HEK293 (cell line): ENCODE data around the gene CIRBP.
A peak's percentile ranks its signal among the peaks of the same experiment; 100 is the strongest.

Experiments
- CTCF ChIA-PET: fragments of 350-600 bp; formaldehyde crosslinking; extraction: SDS; loops from one replicate; lab custom pipeline; 2021; ENCODE audit warnings: antibody characterized with exemption; lab: Yijun Ruan, JAX
- POLR2A ChIA-PET: fragments of 300-600 bp; formaldehyde crosslinking; extraction: SDS; loops from one replicate; lab custom pipeline; 2020; ENCODE audit warnings: antibody characterized with exemption, inconsistent platforms; lab: Yijun Ruan, JAX
- H3K27ac ChIP-seq: fragments of 200-500 bp; sonication (Bioruptor generic); 2 replicates; pipeline ENCODE4 v1.5.1; 2014; ENCODE audit warnings: low read depth, low read length, control low read depth, inconsistent platforms; ENCODE audit errors: extremely low read depth
- H3K36me3 ChIP-seq, 2 experiments: fragments of 200-500 bp in 1 of 2; sonication (Bioruptor generic) in 1 of 2; 1 replicate in 1 of 2; 2 replicates in 1 of 2; pipeline ENCODE4 v1.5.1; 2014 to 2017; ENCODE audit warnings: inconsistent platforms in 2 of 2, low read length in 2 of 2; ENCODE audit not compliant: control insufficient read depth in 2 of 2, insufficient read depth in 1 of 2
- H3K4me1 ChIP-seq: fragments of 200-500 bp; sonication (Bioruptor generic); 2 replicates; pipeline ENCODE4 v1.5.1; 2014; ENCODE audit warnings: mild to moderate bottlenecking, low read length, inconsistent platforms; ENCODE audit not compliant: control insufficient read depth, insufficient read depth
- H3K4me3 ChIP-seq: 2 replicates; pipeline ENCODE4 v1.5.1; 2011; ENCODE audit warnings: low read depth, mild to moderate bottlenecking, control low read depth, low read length, moderate library complexity
- H3K9me3 ChIP-seq: fragments of 200-500 bp; sonication (Bioruptor generic); 2 replicates; pipeline ENCODE4 v1.5.1; 2014; ENCODE audit warnings: low read depth, low read length, inconsistent platforms; ENCODE audit not compliant: control insufficient read depth, insufficient read depth
- BCL11A ChIP-seq: fragments of 450-650 bp; formaldehyde crosslinking; IDR thresholded peaks from 2 replicates; pipeline ENCODE4 v1.5.1; 2016; ENCODE audit warnings: low read depth, missing biosample characterization, missing genetic modification characterization
- EGR2 ChIP-seq: fragments of 450-650 bp; formaldehyde crosslinking; IDR thresholded peaks from 2 replicates; pipeline ENCODE4 v1.5.1; 2016; ENCODE audit warnings: low read depth, missing biosample characterization, missing genetic modification characterization
- GLIS1 ChIP-seq: fragments of 450-650 bp; formaldehyde crosslinking; IDR thresholded peaks from 2 replicates; pipeline ENCODE4 v1.5.1; 2016; ENCODE audit warnings: missing biosample characterization, missing genetic modification characterization
- GLIS2 ChIP-seq: fragments of 450-650 bp; formaldehyde crosslinking; IDR thresholded peaks from 2 replicates; pipeline ENCODE4 v1.5.1; 2016; ENCODE audit warnings: missing biosample characterization, missing genetic modification characterization
- KLF1 ChIP-seq: fragments of 450-650 bp; formaldehyde crosslinking; IDR thresholded peaks from 2 replicates; pipeline ENCODE4 v1.5.1; 2016; ENCODE audit warnings: missing biosample characterization, missing genetic modification characterization
- OSR2 ChIP-seq: fragments of 450-650 bp; formaldehyde crosslinking; IDR thresholded peaks from 2 replicates; pipeline ENCODE4 v1.5.1; 2016; ENCODE audit warnings: missing biosample characterization, missing genetic modification characterization
- SP2 ChIP-seq: fragments of 450-650 bp; formaldehyde crosslinking; IDR thresholded peaks from 2 replicates; pipeline ENCODE4 v1.5.1; 2016; ENCODE audit warnings: missing biosample characterization, missing genetic modification characterization
- WT1 ChIP-seq: fragments of 450-650 bp; formaldehyde crosslinking; IDR thresholded peaks from 2 replicates; pipeline ENCODE4 v1.5.1; 2016; ENCODE audit warnings: missing biosample characterization, missing genetic modification characterization
- ZBTB1 ChIP-seq: fragments of 450-650 bp; formaldehyde crosslinking; IDR thresholded peaks from 2 replicates; pipeline ENCODE4 v1.5.1; 2016; ENCODE audit warnings: missing biosample characterization, missing genetic modification characterization
- ZEB2 ChIP-seq: fragments of 450-650 bp; formaldehyde crosslinking; IDR thresholded peaks from 2 replicates; pipeline ENCODE4 v1.5.1; 2016; ENCODE audit warnings: missing biosample characterization, missing genetic modification characterization
- ZFP37 ChIP-seq: fragments of 450-650 bp; formaldehyde crosslinking; IDR thresholded peaks from 2 replicates; pipeline ENCODE4 v1.5.1; 2016; ENCODE audit warnings: missing biosample characterization, missing genetic modification characterization
- ZIC2 ChIP-seq: fragments of 450-650 bp; formaldehyde crosslinking; IDR thresholded peaks from 2 replicates; pipeline ENCODE4 v1.5.1; 2016; ENCODE audit warnings: missing biosample characterization, missing genetic modification characterization
- ZNF148 ChIP-seq: fragments of 450-650 bp; formaldehyde crosslinking; IDR thresholded peaks from 2 replicates; pipeline ENCODE4 v1.5.0; 2017; ENCODE audit warnings: missing biosample characterization, missing genetic modification characterization, borderline replicate concordance
- ZNF169 ChIP-seq: fragments of 450-650 bp; formaldehyde crosslinking; IDR thresholded peaks from 2 replicates; pipeline ENCODE4 v1.5.1; 2016; ENCODE audit warnings: missing biosample characterization, missing genetic modification characterization
- ZNF175 ChIP-seq: fragments of 450-650 bp; formaldehyde crosslinking; IDR thresholded peaks from 2 replicates; pipeline ENCODE4 v1.5.1; 2016; ENCODE audit warnings: missing biosample characterization, missing genetic modification characterization
- ZNF324 ChIP-seq: fragments of 450-650 bp; formaldehyde crosslinking; IDR thresholded peaks from 2 replicates; pipeline ENCODE4 v1.5.1; 2016; ENCODE audit warnings: missing biosample characterization, missing genetic modification characterization
- ZNF335 ChIP-seq: fragments of 450-650 bp; formaldehyde crosslinking; conservative IDR thresholded peaks from 2 replicates; pipeline ENCODE4 v1.5.1; 2016; ENCODE audit warnings: missing biosample characterization, missing genetic modification characterization
- ZNF350 ChIP-seq: fragments of 450-650 bp; formaldehyde crosslinking; IDR thresholded peaks from 2 replicates; pipeline ENCODE4 v1.5.0; 2017; ENCODE audit warnings: missing biosample characterization, mild to moderate bottlenecking, missing genetic modification characterization
- ZNF362 ChIP-seq: fragments of 450-650 bp; formaldehyde crosslinking; IDR thresholded peaks from 2 replicates; pipeline ENCODE4 v1.5.1; 2016; ENCODE audit warnings: missing biosample characterization, missing genetic modification characterization
- ZNF48 ChIP-seq: fragments of 450-650 bp; formaldehyde crosslinking; IDR thresholded peaks from 2 replicates; pipeline ENCODE4 v1.5.1; 2016; ENCODE audit warnings: missing biosample characterization, missing genetic modification characterization
- ZNF510 ChIP-seq: fragments of 450-650 bp; formaldehyde crosslinking; IDR thresholded peaks from 2 replicates; pipeline ENCODE4 v1.5.1; 2018; ENCODE audit warnings: mild to moderate bottlenecking, missing genetic modification characterization, missing biosample characterization; ENCODE audit not compliant: insufficient replicate concordance
- ZNF521 ChIP-seq: fragments of 450-650 bp; formaldehyde crosslinking; IDR thresholded peaks from 2 replicates; pipeline ENCODE4 v1.5.1; 2017; ENCODE audit warnings: missing biosample characterization, mild to moderate bottlenecking, missing genetic modification characterization
- ZNF561 ChIP-seq: fragments of 450-650 bp; IDR thresholded peaks from 2 replicates; pipeline ENCODE4 v1.5.1; 2018; ENCODE audit warnings: missing biosample characterization, missing genetic modification characterization, borderline replicate concordance
- ZNF677 ChIP-seq: fragments of 450-650 bp; IDR thresholded peaks from 2 replicates; pipeline ENCODE4 v1.5.0; 2018; ENCODE audit warnings: missing biosample characterization, mild to moderate bottlenecking, missing genetic modification characterization, moderate library complexity
- ZSCAN4 ChIP-seq: fragments of 450-650 bp; formaldehyde crosslinking; IDR thresholded peaks from 2 replicates; pipeline ENCODE4 v1.5.1; 2017; ENCODE audit warnings: missing biosample characterization, missing genetic modification characterization
- TF ChIP-seq, protein P1 (sequence below): fragments of 450-650 bp; formaldehyde crosslinking; IDR thresholded peaks from 2 replicates; pipeline ENCODE4 v1.5.1; 2016; ENCODE audit warnings: missing biosample characterization, missing genetic modification characterization

CIRBP gene

GRCh38 chr19:1243768-1244692 is 25.1 kb upstream of the CIRBP start (continued):
- TF ChIP-seq BCL11A (peak; percentile 18; the same call in 1 of the 2 replicates), ZNF510 (tag by site-specific recombination) (no peak), ZNF48 (tag by site-specific recombination) (no peak), ZEB2 (peak; percentile 75), ZNF175 (no peak), ZNF677 (no peak), ZFP37 (tag by site-specific recombination) (no peak), ZNF521 (tag by site-specific recombination) (no peak)

- no peaks in the 10 kb centered on the region for H3K9me3 ChIP-seq
- ChIA-PET CTCF (interaction anchor here (0.6 to 5.5 kb wide), 45 partner anchors 8 to 487 kb away, joined by 3 to 299 read pairs (median 4); partner anchors contain the start of genes CIRBP, FAM174C, GPX4 and KISS1R), POLR2A (interaction anchor here (0.5 to 7.7 kb wide), 12 partner anchors 8 to 164 kb away, joined by 3 to 231 read pairs (median 10); partner anchors contain the start of genes CIRBP, FAM174C and GPX4)
- no peak overlapping the region for H3K4me3 ChIP-seq
- peaks cover 8% of the 10 kb centered on the region for H3K4me1 ChIP-seq
- H3K36me3 ChIP-seq, result peaks cover 0 to 11% of the 10 kb centered on the region in 2 experiments; a peak in 1 of 3 replicates
- H3K27ac ChIP-seq, result peak overlapping the region; percentile 53; the same call in 1 of the 2 replicates
- TF ChIP-seq GLIS2 (tag by site-specific recombination), result peak; percentile 10; the same call in 1 of the 2 replicates
- TF ChIP-seq SP2 (tag by site-specific recombination), result peak; percentile 63
- TF ChIP-seq ZNF561 (tag by site-specific recombination), result peak; percentile 4; the same call in 1 of the 2 replicates
- peak; percentile 85 for TF ChIP-seq KLF1
- no peak for TF ChIP-seq ZNF169 (tag by site-specific recombination)
- TF ChIP-seq WT1 (tag by site-specific recombination), result no peak
- TF ChIP-seq ZNF362 (tag by site-specific recombination), result no peak
- TF ChIP-seq EGR2, result peak; percentile 70
- TF ChIP-seq ZSCAN4, result no peak
- no peak for TF ChIP-seq ZNF350 (tag by site-specific recombination)
- TF ChIP-seq ZNF148 (tag by site-specific recombination), result no peak
- peak; percentile 66 for TF ChIP-seq ZNF335 (tag by site-specific recombination)
- no peak for TF ChIP-seq ZNF324
- no peak for TF ChIP-seq GLIS1 (tag by site-specific recombination)
- TF ChIP-seq ZIC2 (tag by site-specific recombination), result no peak
- TF ChIP-seq, protein P1, sequence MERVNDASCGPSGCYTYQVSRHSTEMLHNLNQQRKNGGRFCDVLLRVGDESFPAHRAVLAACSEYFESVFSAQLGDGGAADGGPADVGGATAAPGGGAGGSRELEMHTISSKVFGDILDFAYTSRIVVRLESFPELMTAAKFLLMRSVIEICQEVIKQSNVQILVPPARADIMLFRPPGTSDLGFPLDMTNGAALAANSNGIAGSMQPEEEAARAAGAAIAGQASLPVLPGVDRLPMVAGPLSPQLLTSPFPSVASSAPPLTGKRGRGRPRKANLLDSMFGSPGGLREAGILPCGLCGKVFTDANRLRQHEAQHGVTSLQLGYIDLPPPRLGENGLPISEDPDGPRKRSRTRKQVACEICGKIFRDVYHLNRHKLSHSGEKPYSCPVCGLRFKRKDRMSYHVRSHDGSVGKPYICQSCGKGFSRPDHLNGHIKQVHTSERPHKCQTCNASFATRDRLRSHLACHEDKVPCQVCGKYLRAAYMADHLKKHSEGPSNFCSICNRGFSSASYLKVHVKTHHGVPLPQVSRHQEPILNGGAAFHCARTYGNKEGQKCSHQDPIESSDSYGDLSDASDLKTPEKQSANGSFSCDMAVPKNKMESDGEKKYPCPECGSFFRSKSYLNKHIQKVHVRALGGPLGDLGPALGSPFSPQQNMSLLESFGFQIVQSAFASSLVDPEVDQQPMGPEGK (tag by site-specific recombination), result peak; percentile 92
- TF ChIP-seq OSR2 (tag by site-specific recombination), result 0 out of 2 replicates have a peak, but pooled peaks have one; percentile 2
- TF ChIP-seq ZBTB1 (tag by site-specific recombination), result no peak
Measured at GRCh38 chr19:1244693-1245451, 24.3 kb upstream of the CIRBP start.
